ENCODE results near the gene MAGI2. TPM values are rescaled to one million over a fixed set of nuclear protein-coding genes. Genes with fewer than 3 reads are reported as not detected.
"Not testable (repeated sequence)": the region's sequence is repeated elsewhere in the genome, so short reads cannot be mapped to it uniquely, and the experiment has no call there.

Gene MAGI2
- total RNA-seq, 2 experiments from 2014 or later: 0.17 TPM

DNA sequence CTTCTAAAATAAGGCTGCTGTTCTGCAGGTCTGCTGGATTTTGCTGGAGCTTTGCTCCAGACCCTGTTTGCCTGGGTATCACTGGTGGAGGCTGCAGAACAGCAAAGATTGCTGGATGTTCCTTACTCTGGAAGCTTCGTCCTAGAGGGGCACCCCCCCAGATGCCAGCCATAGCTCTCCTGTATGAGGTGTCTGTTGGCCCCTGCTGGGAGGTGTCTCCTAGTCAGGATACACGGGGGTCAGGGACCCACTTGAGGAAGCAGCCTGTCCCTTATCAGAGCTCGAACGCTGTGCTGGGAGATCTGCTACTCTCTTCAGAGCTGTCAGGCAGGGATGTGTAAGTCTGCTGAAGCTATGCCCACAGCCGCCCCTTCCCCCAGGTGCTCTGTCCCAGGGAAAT is 382.3 kb downstream of the MAGI2 start:
- H3K27ac Mint-ChIP-seq, CTCF ChIA-PET: not testable (repeated sequence)

DNA sequence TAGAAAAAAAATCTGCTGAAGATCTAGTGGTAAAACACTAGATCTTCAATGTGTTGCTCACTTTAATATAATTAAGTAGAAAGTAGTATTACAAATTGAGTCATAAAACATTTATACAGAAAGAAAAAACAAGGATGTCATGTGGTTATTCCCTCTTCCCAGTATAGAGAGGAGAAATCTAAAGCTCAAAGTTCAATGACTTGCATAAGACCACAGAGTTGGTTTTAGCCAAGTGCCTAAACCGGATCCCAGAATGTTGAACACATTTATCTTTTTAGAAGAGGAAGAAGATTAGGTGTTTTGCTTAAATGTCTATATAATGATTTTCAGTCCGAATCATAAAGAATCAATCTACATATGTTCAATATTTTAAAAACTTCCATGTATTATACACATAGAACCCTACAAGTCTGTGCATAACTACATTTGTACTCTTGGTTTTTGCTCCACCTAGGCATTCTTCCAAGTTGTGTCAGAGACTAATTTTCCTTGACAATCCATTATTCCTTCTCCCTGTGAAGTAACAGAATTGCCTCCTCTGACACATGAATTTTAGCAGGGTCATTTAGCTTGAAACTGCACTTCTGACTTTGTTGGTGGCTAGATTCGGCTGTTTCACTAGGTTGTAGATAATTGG is 389.2 kb downstream of the MAGI2 start:
- intact Hi-C loops (cut with micrococcal nuclease): no loop called here
- peaks cover 14% of the 10 kb centered on the region for H3K9me3 Mint-ChIP-seq
- no peaks in the 10 kb centered on the region for H3K27me3 Mint-ChIP-seq
- H3K27ac Mint-ChIP-seq: no peak overlapping the region
- H3K4me1 Mint-ChIP-seq (ENCODE audit: low read depth): no peaks in the 10 kb centered on the region
- ChIA-PET POLR2A (no interaction called here), CTCF (no interaction called here)
- H3K4me3 Mint-ChIP-seq: no peak overlapping the region
- DNase-seq: no peak
- no peaks in the 10 kb centered on the region for H3K36me3 Mint-ChIP-seq

More for the DNA sequence above, 382.3 kb downstream of the MAGI2 start:
- POLR2A ChIA-PET; intact Hi-C loops (cut with micrococcal nuclease); H3K4me3 Mint-ChIP-seq; H3K27me3 Mint-ChIP-seq; DNase-seq; H3K4me1 Mint-ChIP-seq (ENCODE audit: low read depth); H3K36me3 Mint-ChIP-seq: not testable (repeated sequence)
- H3K9me3 Mint-ChIP-seq: peaks cover 19% of the 10 kb centered on the region

- intact Hi-C loops (cut with micrococcal nuclease): no loop called here
Observed at GRCh38 chr7:79063019-79063698, 390.3 kb downstream of the MAGI2 start.

GRCh38 chr7:79060498-79060897 is 393.0 kb downstream of the MAGI2 start:
- DNase-seq: no peak
- POLR2A ChIA-PET: no interaction called here
- Mint-ChIP-seq H3K36me3 (no peaks in the 10 kb centered on the region), H3K4me3 (no peak overlapping the region), H3K27me3 (no peaks in the 10 kb centered on the region), H3K4me1 (ENCODE audit: low read depth) (no peaks in the 10 kb centered on the region), H3K9me3 (peaks cover 7% of the 10 kb centered on the region), H3K27ac (no peak overlapping the region)
- intact Hi-C loops (cut with micrococcal nuclease): no loop called here
- CTCF ChIA-PET: no interaction called here

More at GRCh38 chr7:79063019-79063698, 390.3 kb downstream of the MAGI2 start:
- Mint-ChIP-seq H3K27ac (no peak overlapping the region), H3K36me3 (no peaks in the 10 kb centered on the region), H3K4me1 (ENCODE audit: low read depth) (no peaks in the 10 kb centered on the region), H3K27me3 (no peaks in the 10 kb centered on the region), H3K4me3 (no peak overlapping the region), H3K9me3 (peaks cover 7% of the 10 kb centered on the region)
- ChIA-PET POLR2A (no interaction called here), CTCF (no interaction called here)
- no peak for DNase-seq

DNA sequence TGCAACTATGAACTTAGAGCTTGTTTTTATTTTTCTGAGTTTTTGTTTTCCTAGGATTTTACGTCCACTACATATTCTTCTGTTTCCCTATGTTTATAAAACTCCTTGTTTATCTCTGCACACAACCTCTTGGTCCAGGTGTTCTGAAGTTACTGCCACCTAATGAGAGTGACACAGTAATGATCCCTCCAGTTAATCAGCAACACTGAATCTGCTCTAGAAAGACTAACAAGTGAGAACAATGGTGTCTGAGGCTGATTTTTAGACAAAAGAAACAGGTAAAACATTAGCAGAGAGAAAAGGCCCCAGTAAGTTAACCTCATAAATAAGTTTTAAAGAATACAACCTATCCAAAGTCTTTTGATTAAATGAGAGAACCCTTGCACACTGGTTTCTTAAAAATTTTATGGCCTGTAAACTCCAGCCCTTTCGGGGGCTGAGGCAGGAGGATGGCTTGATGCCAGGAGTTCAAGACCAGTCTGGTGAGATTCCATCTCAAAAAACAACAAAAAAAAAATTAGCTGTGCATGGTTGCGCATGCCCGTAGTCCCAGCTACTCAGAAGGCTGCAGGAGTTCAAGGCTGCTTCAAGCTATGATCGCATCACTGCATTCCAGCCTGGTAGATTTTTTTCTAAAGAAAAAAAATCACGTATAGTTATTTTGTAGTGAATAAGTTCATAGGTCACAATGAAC is 397.6 kb downstream of the MAGI2 start:
- POLR2A ChIA-PET: no interaction called here
- intact Hi-C loops (cut with micrococcal nuclease): no loop called here
- no peaks in the 10 kb centered on the region for H3K27me3 Mint-ChIP-seq
- no peak overlapping the region for H3K27ac Mint-ChIP-seq
- H3K36me3 Mint-ChIP-seq: no peaks in the 10 kb centered on the region
- H3K4me1 Mint-ChIP-seq (ENCODE audit: low read depth): no peaks in the 10 kb centered on the region
- peaks cover 11% of the 10 kb centered on the region for H3K9me3 Mint-ChIP-seq
- no peak overlapping the region for H3K4me3 Mint-ChIP-seq
- CTCF ChIA-PET: no interaction called here
- no peak for DNase-seq

DNA sequence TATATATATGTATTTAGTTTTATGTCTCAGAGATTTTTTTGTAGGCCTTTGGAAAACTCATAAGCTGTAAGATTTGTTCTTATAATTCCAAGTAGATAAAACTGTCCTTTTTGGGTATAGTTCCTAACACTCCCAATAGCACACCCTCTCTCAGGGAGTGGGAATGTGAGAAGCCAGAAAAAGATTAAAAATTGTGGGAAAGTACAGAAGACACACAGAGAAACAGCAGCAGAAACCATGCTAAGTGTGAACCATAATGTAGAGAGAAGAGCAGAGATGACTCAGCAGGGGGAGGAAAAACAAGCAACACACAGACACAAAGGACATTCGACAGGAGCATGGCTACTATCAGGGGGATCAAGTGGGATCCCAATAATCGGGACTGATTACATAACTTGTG is 401.6 kb downstream of the MAGI2 start:
- POLR2A ChIA-PET: no interaction called here
- DNase-seq: no peak
- Mint-ChIP-seq H3K27ac (no peak overlapping the region), H3K9me3 (peaks cover 9% of the 10 kb centered on the region), H3K36me3 (no peaks in the 10 kb centered on the region), H3K27me3 (no peaks in the 10 kb centered on the region), H3K4me3 (no peak overlapping the region), H3K4me1 (ENCODE audit: low read depth) (no peaks in the 10 kb centered on the region)
- intact Hi-C loops (cut with micrococcal nuclease): no loop called here
- CTCF ChIA-PET: no interaction called here

DNA sequence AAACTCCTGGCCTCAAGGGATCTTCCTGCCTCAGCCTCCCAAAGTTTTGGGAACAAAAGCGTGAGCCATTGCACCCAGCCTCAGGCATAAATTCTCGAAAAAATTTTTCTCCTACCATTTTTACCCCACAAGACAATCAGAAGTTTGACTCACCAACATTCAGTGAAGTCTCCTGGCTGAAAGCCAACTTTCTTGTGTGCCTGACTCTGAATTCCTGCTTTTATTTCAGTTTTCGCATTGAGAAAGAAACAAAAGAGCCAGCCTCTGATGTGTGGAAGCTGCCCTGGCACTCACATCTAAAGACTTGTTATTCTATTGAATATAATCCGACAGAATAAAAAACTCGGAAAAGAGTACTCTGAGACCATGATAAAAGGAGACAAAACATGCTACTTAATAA is 402.9 kb downstream of the MAGI2 start:
- Mint-ChIP-seq H3K4me1 (ENCODE audit: low read depth) (no peaks in the 10 kb centered on the region), H3K27ac (no peak overlapping the region), H3K36me3 (no peaks in the 10 kb centered on the region), H3K4me3 (no peak overlapping the region), H3K27me3 (no peaks in the 10 kb centered on the region), H3K9me3 (peaks cover 7% of the 10 kb centered on the region)
- POLR2A ChIA-PET: no interaction called here
- intact Hi-C loops (cut with micrococcal nuclease): no loop called here
- DNase-seq: no peak
- CTCF ChIA-PET: no interaction called here

DNA sequence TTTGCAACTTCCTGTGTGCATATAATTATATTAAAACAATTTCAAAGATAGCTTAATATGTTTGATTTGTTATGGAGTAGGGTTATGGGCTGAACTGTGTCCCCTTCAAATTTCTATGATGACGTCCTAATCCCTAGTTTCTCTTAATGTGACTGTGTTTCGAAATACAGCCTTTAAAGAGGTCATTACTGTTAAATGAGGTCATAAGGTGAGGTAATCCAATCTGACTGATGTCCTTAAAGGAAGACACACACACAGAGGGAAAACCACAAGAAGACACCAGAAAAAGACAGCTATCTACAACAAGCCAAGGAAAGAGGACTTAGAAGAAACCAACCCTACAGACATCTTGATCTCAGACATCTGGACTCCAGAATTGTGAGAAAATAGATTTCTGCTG is 407.4 kb downstream of the MAGI2 start:
- ChIA-PET POLR2A (no interaction called here), CTCF (no interaction called here)
- no peaks in the 10 kb centered on the region for H3K36me3 Mint-ChIP-seq
- intact Hi-C loops (cut with micrococcal nuclease): no loop called here
- no peak overlapping the region for H3K4me3 Mint-ChIP-seq
- no peaks in the 10 kb centered on the region for H3K27me3 Mint-ChIP-seq
- no peak overlapping the region for H3K27ac Mint-ChIP-seq
- peaks cover 10% of the 10 kb centered on the region for H3K9me3 Mint-ChIP-seq
- no peaks in the 10 kb centered on the region for H3K4me1 Mint-ChIP-seq (ENCODE audit: low read depth)
- no peak for DNase-seq

DNA sequence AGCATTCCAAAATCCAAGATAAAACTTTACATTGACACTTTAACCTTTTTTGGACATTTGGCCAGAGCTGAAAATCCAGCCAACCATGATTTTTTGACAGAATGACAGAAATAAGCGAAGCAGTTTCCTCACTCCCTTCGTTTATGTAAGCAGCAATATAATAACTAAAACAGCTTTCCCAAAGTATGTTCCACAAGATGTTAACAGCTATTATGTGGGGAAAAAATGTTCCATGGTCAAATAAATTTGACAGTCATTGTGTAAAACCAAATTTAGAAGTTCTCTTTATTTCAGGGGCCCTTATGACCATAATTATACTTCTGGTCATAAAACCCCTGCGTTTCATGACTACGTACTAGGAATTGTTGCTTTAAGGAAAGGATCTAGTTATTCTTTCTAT is 416.5 kb downstream of the MAGI2 start:
- ChIA-PET POLR2A (no interaction called here), CTCF (no interaction called here)
- no peaks in the 10 kb centered on the region for H3K36me3 Mint-ChIP-seq
- H3K4me3 Mint-ChIP-seq: no peak overlapping the region
- DNase-seq: no peak
- H3K27ac Mint-ChIP-seq: no peak overlapping the region
- peaks cover 4% of the 10 kb centered on the region for H3K9me3 Mint-ChIP-seq
- H3K4me1 Mint-ChIP-seq (ENCODE audit: low read depth): no peaks in the 10 kb centered on the region
- intact Hi-C loops (cut with micrococcal nuclease): no loop called here
- H3K27me3 Mint-ChIP-seq: no peaks in the 10 kb centered on the region

GRCh38 chr7:79036356-79036755 is 417.1 kb downstream of the MAGI2 start:
- DNase-seq: no peak
- CTCF ChIA-PET: no interaction called here
- Mint-ChIP-seq H3K4me3 (no peak overlapping the region), H3K27ac (no peak overlapping the region), H3K36me3 (no peaks in the 10 kb centered on the region), H3K9me3 (peaks cover 4% of the 10 kb centered on the region), H3K27me3 (no peaks in the 10 kb centered on the region), H3K4me1 (ENCODE audit: low read depth) (no peaks in the 10 kb centered on the region)
- intact Hi-C loops (cut with micrococcal nuclease): no loop called here
- POLR2A ChIA-PET: no interaction called here

- Mint-ChIP-seq H3K27ac (no peak overlapping the region), H3K27me3 (no peaks in the 10 kb centered on the region), H3K4me3 (no peak overlapping the region), H3K4me1 (ENCODE audit: low read depth) (no peaks in the 10 kb centered on the region), H3K9me3 (peaks cover 4% of the 10 kb centered on the region), H3K36me3 (no peaks in the 10 kb centered on the region)
- intact Hi-C loops (cut with micrococcal nuclease): no loop called here
- DNase-seq: no peak
- POLR2A ChIA-PET: no interaction called here
- CTCF ChIA-PET: no interaction called here
Observed at GRCh38 chr7:79035858-79036257, 417.6 kb downstream of the MAGI2 start.

GRCh38 chr7:79034730-79035129 is 418.7 kb downstream of the MAGI2 start:
- CTCF ChIA-PET: no interaction called here
- Mint-ChIP-seq H3K27ac (no peak overlapping the region), H3K4me3 (no peak overlapping the region), H3K4me1 (ENCODE audit: low read depth) (no peaks in the 10 kb centered on the region), H3K27me3 (no peaks in the 10 kb centered on the region), H3K36me3 (no peaks in the 10 kb centered on the region), H3K9me3 (peaks cover 9% of the 10 kb centered on the region)
- no peak for DNase-seq
- POLR2A ChIA-PET: no interaction called here
- intact Hi-C loops (cut with micrococcal nuclease): no loop called here

GRCh38 chr7:79019711-79020110 is 433.8 kb downstream of the MAGI2 start:
- CTCF ChIA-PET; H3K4me1 Mint-ChIP-seq (ENCODE audit: low read depth); H3K27me3 Mint-ChIP-seq; H3K4me3 Mint-ChIP-seq; H3K27ac Mint-ChIP-seq; intact Hi-C loops (cut with micrococcal nuclease); POLR2A ChIA-PET; H3K36me3 Mint-ChIP-seq; DNase-seq: not testable (repeated sequence)
- peaks cover 17% of the 10 kb centered on the region for H3K9me3 Mint-ChIP-seq
